Keratinocyte (primary cell): ENCODE measurements around the gene OPN1SW. TPM values are rescaled to one million over a fixed set of nuclear protein-coding genes. Genes with fewer than 3 reads are reported as not detected.

Experiments used
- DNase-seq: peaks from one replicate; pipeline ENCODE4 v3.0.0-alpha.2; 2011; ENCODE audit warnings: low read depth, missing footprints, low spot score
- FAIRE-seq: peaks from 2 replicates; lab custom pipeline; 2011; peaks lifted over from hg19 to GRCh38; lab: Jason Lieb, UNC
- H2AFZ ChIP-seq: 2 replicates; pipeline ENCODE4 v1.6.0; 2012; ENCODE audit warnings: low read length, control low read depth, inconsistent platforms; ENCODE audit not compliant: control insufficient read depth
- H3K27ac ChIP-seq: 2 replicates; pipeline ENCODE4 v1.5.1; 2011; ENCODE audit warnings: low read length; ENCODE audit not compliant: control insufficient read depth, insufficient read depth
- H3K27me3 ChIP-seq: 3 replicates; pipeline ENCODE4 v1.6.0; 2011; ENCODE audit warnings: low read length; ENCODE audit not compliant: control insufficient read depth, insufficient read depth; ENCODE audit errors: extremely low read depth
- H3K36me3 ChIP-seq, 2 experiments: 2 replicates in 1 of 2; 3 replicates in 1 of 2; pipeline ENCODE4 v1.5.1; 2011; ENCODE audit warnings: low read length in 2 of 2, mild to moderate bottlenecking in 1 of 2; ENCODE audit not compliant: control insufficient read depth in 2 of 2, insufficient read depth in 2 of 2; ENCODE audit errors: extremely low read depth in 1 of 2
- H3K4me1 ChIP-seq: 3 replicates; pipeline ENCODE4 v1.5.1; 2011; ENCODE audit warnings: low read length; ENCODE audit not compliant: control insufficient read depth, insufficient read depth; ENCODE audit errors: extremely low read depth
- H3K4me2 ChIP-seq: 3 replicates; pipeline ENCODE4 v1.6.0; 2011; ENCODE audit warnings: low read depth, low read length; ENCODE audit not compliant: control insufficient read depth, insufficient read depth; ENCODE audit errors: extremely low read depth
- H3K4me3 ChIP-seq, 3 experiments: fragments of 200-600 bp in 1 of 3; sonication (generic) in 1 of 3; 2 replicates in 2 of 3; 3 replicates in 1 of 3; pipeline ENCODE4 v1.5.1; 2011 to 2016; ENCODE audit warnings: low read length in 3 of 3, mild to moderate bottlenecking in 3 of 3, control low read depth in 2 of 3, inconsistent platforms in 1 of 3, low read depth in 1 of 3, mixed read lengths in 1 of 3, mixed run types in 1 of 3, moderate library complexity in 1 of 3; ENCODE audit not compliant: control insufficient read depth in 2 of 3, insufficient read depth in 2 of 3; ENCODE audit errors: extremely low read depth in 1 of 3
- H3K79me2 ChIP-seq: 2 replicates; pipeline ENCODE4 v1.6.0; 2012; ENCODE audit warnings: low read length; ENCODE audit not compliant: control insufficient read depth, insufficient read depth
- H3K9ac ChIP-seq: 3 replicates; pipeline ENCODE4 v1.6.0; 2011; ENCODE audit warnings: low read length; ENCODE audit not compliant: control insufficient read depth, insufficient read depth; ENCODE audit errors: extremely low read depth
- H3K9me1 ChIP-seq: 3 replicates; pipeline ENCODE4 v1.6.0; 2011; ENCODE audit warnings: low read length; ENCODE audit not compliant: control insufficient read depth, insufficient read depth; ENCODE audit errors: extremely low read depth
- H3K9me3 ChIP-seq: 2 replicates; pipeline ENCODE4 v1.5.1; 2012; ENCODE audit warnings: low read depth, low read length; ENCODE audit not compliant: control insufficient read depth
- H4K20me1 ChIP-seq: 3 replicates; pipeline ENCODE4 v1.6.0; 2011; ENCODE audit warnings: low read length; ENCODE audit not compliant: control insufficient read depth, insufficient read depth; ENCODE audit errors: extremely low read depth
- CTCF ChIP-seq, 3 experiments: IDR thresholded peaks in 1 of 3; conservative IDR thresholded peaks in 1 of 3; optimal IDR thresholded peaks in 1 of 3; 2 replicates in 2 of 3; 3 replicates in 1 of 3; pipeline versions ENCODE3 to v1.5.1; 2011; ENCODE audit warnings: low read length in 3 of 3, mild to moderate bottlenecking in 3 of 3, moderate library complexity in 2 of 3, control low read depth in 1 of 3, inconsistent platforms in 1 of 3; ENCODE audit not compliant: insufficient read depth in 2 of 3; ENCODE audit errors: extremely low read depth in 1 of 3
- EZH2 ChIP-seq: IDR thresholded peaks from one replicate; pipeline ENCODE4 v1.6.1; 2012; ENCODE audit warnings: inconsistent platforms, mild to moderate bottlenecking, low read length, moderate library complexity
- dilution Hi-C: fragments of 300-500 bp; cut with MboI; formaldehyde crosslinking; loops from one replicate; pipeline ENCODE4 v1.7.0; 2020; ENCODE audit warnings: low sequenced_read_pairs; ENCODE audit not compliant: extremely low pct_ligation_motif_present
- polyA plus RNA-seq, 5 experiments: library from polyadenylated mRNA; depleted of rRNA in 3 of 5; stranded (reverse) in 3 of 5; stranded (forward) in 1 of 5; unstranded in 1 of 5; fragments of >200 nt; gene quantifications; 1 replicate in 1 of 5; 2 replicates in 3 of 5; 3 replicates in 1 of 5; pipeline versions ENCODE4 v1.2.1 to v1.2.3, GENCODE V29; 2011 to 2012; ENCODE audit warnings: missing spikeins in 2 of 5, low read depth in 1 of 5, low replicate concordance in 1 of 5

Gene OPN1SW
- polyA plus RNA-seq, 1 donor (not counting 4 experiments of a cell fraction or from before 2014, with no cell fraction given) = not detected

GRCh38 chr7:128732521-128733277 lies 42.9 kb downstream of the OPN1SW start:
- no peaks in the 10 kb centered on the region for H3K79me2 ChIP-seq
- no peaks in the 10 kb centered on the region for H3K9me3 ChIP-seq
- no peak overlapping the region for H2AFZ ChIP-seq
- dilution Hi-C loops = no loop called here
- no peak overlapping the region for H3K9ac ChIP-seq
- TF ChIP-seq CTCF (optimal IDR thresholded peaks at IDR 0.05 in 1 of 3, IDR thresholded peaks at IDR 0.05 in 1 of 3, conservative IDR thresholded peaks at IDR 0.05 in 1 of 3; ENCODE audit: extremely low read depth in 1 of 3, insufficient read depth in 2 of 3, low read length in 3 of 3) (no peak), EZH2 (no peak)
- no peak overlapping the region for H3K4me3 ChIP-seq
- DNase-seq = no peak
- H3K36me3 ChIP-seq = no peaks in the 10 kb centered on the region
- H3K4me1 ChIP-seq = peaks cover 21% of the 10 kb centered on the region
- no peaks in the 10 kb centered on the region for H4K20me1 ChIP-seq
- no peak for FAIRE-seq
- H3K9me1 ChIP-seq = no peaks in the 10 kb centered on the region
- no peak overlapping the region for H3K4me2 ChIP-seq
- H3K27me3 ChIP-seq = no peaks in the 10 kb centered on the region
- H3K27ac ChIP-seq = no peak overlapping the region

- FAIRE-seq (no peak), DNase-seq (no peak)
- H3K27me3 ChIP-seq = no peaks in the 10 kb centered on the region
- TF ChIP-seq CTCF (optimal IDR thresholded peaks at IDR 0.05 in 1 of 3, IDR thresholded peaks at IDR 0.05 in 1 of 3, conservative IDR thresholded peaks at IDR 0.05 in 1 of 3; ENCODE audit: extremely low read depth in 1 of 3, insufficient read depth in 2 of 3, low read length in 3 of 3) = no peak
- no peaks in the 10 kb centered on the region for H3K9me1 ChIP-seq
- H2AFZ ChIP-seq = no peak overlapping the region
- H3K36me3 ChIP-seq = no peaks in the 10 kb centered on the region
- H3K4me1 ChIP-seq = peaks cover 31% of the 10 kb centered on the region
- H3K79me2 ChIP-seq = no peaks in the 10 kb centered on the region
- H4K20me1 ChIP-seq = no peaks in the 10 kb centered on the region
- no peaks in the 10 kb centered on the region for H3K9me3 ChIP-seq
- no peak overlapping the region for H3K9ac ChIP-seq
- no peak overlapping the region for H3K4me2 ChIP-seq
- no peak overlapping the region for H3K4me3 ChIP-seq
- dilution Hi-C loops = no loop called here
- H3K27ac ChIP-seq = no peak overlapping the region
Measured at GRCh38 chr7:128731184-128731583, 44.4 kb downstream of the OPN1SW start.
